Activated T-helper 2 cell treated with anti-CD3 and anti-CD28 coated beads, Interferon-gamma antibody, Interleukin-2, Interleukin-4, amounts not matched to agents 10 μg/mL and 5 μg/mL and 100 μg/mL, durations not matched to agents 14 hours and 24 hours and 36 hours (primary cell): Measurements from ENCODE around the gene CNTNAP2. TPM values are rescaled to one million over a fixed set of nuclear protein-coding genes. Genes with fewer than 3 reads are reported as not detected.
A peak's percentile ranks its signal among the peaks of the same experiment; 100 is the strongest.
"Not testable (repeated sequence)": the region's sequence is repeated elsewhere in the genome, so short reads cannot be mapped to it uniquely, and the experiment has no call there.

Experiments
- DNase-seq: peaks from one replicate; pipeline ENCODE4 v3.0.0; 2021; ENCODE audit warnings: low spot score
- H3K27ac Mint-ChIP-seq: one replicate; pipeline ENCODE4 v1.8.0; 2021; ENCODE audit warnings: mixed read lengths
- H3K27me3 Mint-ChIP-seq: one replicate; pipeline ENCODE4 v1.8.0; 2021; ENCODE audit warnings: low read depth, mixed read lengths
- H3K36me3 Mint-ChIP-seq: one replicate; pipeline ENCODE4 v1.8.0; 2021; ENCODE audit warnings: low read depth, mixed read lengths
- H3K4me1 Mint-ChIP-seq: one replicate; pipeline ENCODE4 v1.8.0; 2021; ENCODE audit warnings: low read depth, mixed read lengths
- H3K4me3 Mint-ChIP-seq: one replicate; pipeline ENCODE4 v1.8.0; 2021; ENCODE audit warnings: low read depth, mild to moderate bottlenecking, moderate library complexity, mixed read lengths
- H3K9me3 Mint-ChIP-seq: one replicate; pipeline ENCODE4 v1.8.0; 2021; ENCODE audit warnings: mixed read lengths
- intact Hi-C: fragments of 100-400 bp; cut with micrococcal nuclease; formaldehyde crosslinking; loops from one replicate; pipeline ENCODE4 v1.15.1; 2023
- total RNA-seq: library from RNA; stranded (reverse); gene quantifications from 2 replicates; pipeline ENCODE4 v1.2.3, GENCODE V29; 2022

Gene CNTNAP2
- total RNA-seq, 1 donor from 2014 or later: not detected

GRCh38 chr7:148433521-148434180, 2317.1 kb downstream of the CNTNAP2 start:
- Mint-ChIP-seq H3K9me3 (peaks cover 5% of the 10 kb centered on the region), H3K4me1 (no peaks in the 10 kb centered on the region), H3K27ac (no peak overlapping the region), H3K36me3 (no peaks in the 10 kb centered on the region), H3K27me3 (peaks cover 4% of the 10 kb centered on the region), H3K4me3 (no peak overlapping the region)
- DNase-seq: no peak
- intact Hi-C loops: no loop called here

DNA sequence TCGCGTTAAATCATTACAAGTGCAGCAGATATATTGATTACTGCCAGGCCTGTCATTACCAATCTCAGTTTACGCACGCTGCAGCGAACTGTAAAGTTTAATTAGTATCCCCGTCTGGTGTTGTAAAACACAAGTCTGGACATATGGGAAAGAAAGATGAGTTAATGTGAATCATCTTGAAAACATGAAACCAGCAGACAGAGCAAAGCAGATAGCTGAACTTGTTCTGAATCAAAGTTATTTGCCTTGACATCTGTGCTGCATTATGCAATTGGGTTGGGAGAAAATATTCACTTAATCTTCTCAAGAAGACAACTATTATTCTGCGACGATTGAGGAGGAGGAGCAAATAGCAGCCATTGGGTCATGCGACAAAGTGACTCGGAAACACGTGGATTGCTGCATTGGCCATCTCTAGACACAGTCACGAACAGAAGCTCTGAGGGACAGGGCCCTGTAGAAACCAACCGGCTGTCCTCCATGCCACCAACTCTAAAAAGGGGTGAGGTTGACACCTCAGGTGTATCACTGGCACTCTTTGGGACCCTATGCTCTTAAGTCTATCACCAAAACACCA, 2317.7 kb downstream of the CNTNAP2 start:
- Mint-ChIP-seq H3K4me3 (no peak overlapping the region), H3K4me1 (no peaks in the 10 kb centered on the region), H3K27me3 (peaks cover 4% of the 10 kb centered on the region), H3K9me3 (peaks cover 5% of the 10 kb centered on the region), H3K36me3 (no peaks in the 10 kb centered on the region), H3K27ac (no peak overlapping the region)
- intact Hi-C loops: no loop called here
- DNase-seq: no peak

- Mint-ChIP-seq H3K9me3 (peaks cover 5% of the 10 kb centered on the region), H3K36me3 (no peaks in the 10 kb centered on the region), H3K4me3 (no peak overlapping the region), H3K27me3 (peaks cover 4% of the 10 kb centered on the region), H3K4me1 (no peaks in the 10 kb centered on the region), H3K27ac (no peak overlapping the region)
- no peak for DNase-seq
- intact Hi-C loops: no loop called here
Measured at GRCh38 chr7:148434887-148435286, 2318.3 kb downstream of the CNTNAP2 start.

GRCh38 chr7:148435715-148436114, 2319.1 kb downstream of the CNTNAP2 start:
- DNase-seq: no peak
- H3K9me3 Mint-ChIP-seq: no peaks in the 10 kb centered on the region
- no peak overlapping the region for H3K4me3 Mint-ChIP-seq
- no peaks in the 10 kb centered on the region for H3K36me3 Mint-ChIP-seq
- H3K27ac Mint-ChIP-seq: no peak overlapping the region
- H3K4me1 Mint-ChIP-seq: no peaks in the 10 kb centered on the region
- intact Hi-C loops: no loop called here
- peaks cover 8% of the 10 kb centered on the region for H3K27me3 Mint-ChIP-seq

DNA sequence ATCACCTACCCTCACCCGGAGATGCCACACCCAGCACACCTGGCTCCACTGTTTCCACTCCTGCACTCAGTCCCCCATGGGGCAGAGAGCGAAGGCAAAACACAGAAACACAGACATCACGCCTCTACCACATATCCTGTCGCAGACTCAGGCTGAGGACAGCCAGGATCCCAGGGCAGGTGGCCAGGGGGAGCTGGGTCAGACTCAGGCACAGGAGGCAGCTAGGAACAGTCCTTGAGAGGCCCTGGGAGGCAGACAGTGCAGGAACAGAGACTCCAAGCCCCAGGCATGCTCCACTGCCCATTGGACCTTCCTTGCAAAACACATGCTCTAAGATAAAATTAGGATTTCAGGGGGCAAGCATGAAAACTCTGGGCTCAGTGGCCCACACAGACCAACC, 2319.5 kb downstream of the CNTNAP2 start:
- no peak for DNase-seq
- H3K27ac Mint-ChIP-seq: no peak overlapping the region
- intact Hi-C loops: no loop called here
- no peaks in the 10 kb centered on the region for H3K9me3 Mint-ChIP-seq
- H3K27me3 Mint-ChIP-seq: peaks cover 9% of the 10 kb centered on the region
- H3K4me1 Mint-ChIP-seq: no peaks in the 10 kb centered on the region
- no peaks in the 10 kb centered on the region for H3K36me3 Mint-ChIP-seq
- H3K4me3 Mint-ChIP-seq: no peak overlapping the region

- intact Hi-C loops: no loop called here
- Mint-ChIP-seq H3K4me3 (no peak overlapping the region), H3K36me3 (no peaks in the 10 kb centered on the region), H3K27ac (no peak overlapping the region), H3K27me3 (peaks cover 9% of the 10 kb centered on the region), H3K4me1 (no peaks in the 10 kb centered on the region), H3K9me3 (no peaks in the 10 kb centered on the region)
- DNase-seq: no peak
Measured at GRCh38 chr7:148436571-148436970, 2320.0 kb downstream of the CNTNAP2 start.

GRCh38 chr7:148437043-148437442, 2320.4 kb downstream of the CNTNAP2 start:
- H3K36me3 Mint-ChIP-seq: no peaks in the 10 kb centered on the region
- no peaks in the 10 kb centered on the region for H3K9me3 Mint-ChIP-seq
- no peak overlapping the region for H3K4me3 Mint-ChIP-seq
- intact Hi-C loops: no loop called here
- H3K4me1 Mint-ChIP-seq: no peaks in the 10 kb centered on the region
- H3K27me3 Mint-ChIP-seq: peaks cover 9% of the 10 kb centered on the region
- DNase-seq: no peak
- H3K27ac Mint-ChIP-seq: no peak overlapping the region

DNA sequence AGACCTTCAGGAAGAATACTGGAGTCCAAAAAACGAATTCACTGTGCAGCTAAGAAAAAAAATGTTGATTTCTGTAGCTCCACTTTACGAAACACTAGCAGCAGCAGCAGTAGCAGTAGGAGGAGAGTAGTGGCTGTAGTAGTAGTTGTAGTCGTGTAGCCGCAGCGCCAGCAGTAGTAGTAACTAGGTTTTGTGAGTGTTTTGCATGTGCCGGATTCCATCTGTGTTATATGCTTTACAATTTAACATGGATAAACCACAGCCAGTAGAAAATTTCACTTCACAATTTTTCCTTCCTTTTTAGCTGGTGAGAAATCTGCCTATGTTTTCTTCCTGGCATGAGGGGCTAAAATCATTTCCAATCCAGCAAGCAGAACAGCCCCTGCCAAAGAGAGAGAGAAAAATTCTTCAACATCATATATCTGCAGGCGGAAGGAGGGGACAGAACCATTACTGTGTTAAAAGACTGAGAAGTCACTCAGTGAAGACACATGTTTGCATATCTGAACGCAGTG, 2325.6 kb downstream of the CNTNAP2 start:
- Mint-ChIP-seq H3K27me3 (peaks cover 5% of the 10 kb centered on the region), H3K9me3 (peaks cover 6% of the 10 kb centered on the region), H3K4me3 (no peak overlapping the region), H3K4me1 (peaks cover 8% of the 10 kb centered on the region), H3K27ac (no peak overlapping the region), H3K36me3 (no peaks in the 10 kb centered on the region)
- no peak for DNase-seq
- intact Hi-C loops: no loop called here

GRCh38 chr7:148442933-148443332, 2326.3 kb downstream of the CNTNAP2 start:
- H3K4me3 Mint-ChIP-seq: no peak overlapping the region
- H3K27me3 Mint-ChIP-seq: peaks cover 5% of the 10 kb centered on the region
- DNase-seq: no peak
- peaks cover 6% of the 10 kb centered on the region for H3K9me3 Mint-ChIP-seq
- H3K36me3 Mint-ChIP-seq: no peaks in the 10 kb centered on the region
- H3K27ac Mint-ChIP-seq: no peak overlapping the region
- H3K4me1 Mint-ChIP-seq: peaks cover 14% of the 10 kb centered on the region
- intact Hi-C loops: no loop called here

DNA sequence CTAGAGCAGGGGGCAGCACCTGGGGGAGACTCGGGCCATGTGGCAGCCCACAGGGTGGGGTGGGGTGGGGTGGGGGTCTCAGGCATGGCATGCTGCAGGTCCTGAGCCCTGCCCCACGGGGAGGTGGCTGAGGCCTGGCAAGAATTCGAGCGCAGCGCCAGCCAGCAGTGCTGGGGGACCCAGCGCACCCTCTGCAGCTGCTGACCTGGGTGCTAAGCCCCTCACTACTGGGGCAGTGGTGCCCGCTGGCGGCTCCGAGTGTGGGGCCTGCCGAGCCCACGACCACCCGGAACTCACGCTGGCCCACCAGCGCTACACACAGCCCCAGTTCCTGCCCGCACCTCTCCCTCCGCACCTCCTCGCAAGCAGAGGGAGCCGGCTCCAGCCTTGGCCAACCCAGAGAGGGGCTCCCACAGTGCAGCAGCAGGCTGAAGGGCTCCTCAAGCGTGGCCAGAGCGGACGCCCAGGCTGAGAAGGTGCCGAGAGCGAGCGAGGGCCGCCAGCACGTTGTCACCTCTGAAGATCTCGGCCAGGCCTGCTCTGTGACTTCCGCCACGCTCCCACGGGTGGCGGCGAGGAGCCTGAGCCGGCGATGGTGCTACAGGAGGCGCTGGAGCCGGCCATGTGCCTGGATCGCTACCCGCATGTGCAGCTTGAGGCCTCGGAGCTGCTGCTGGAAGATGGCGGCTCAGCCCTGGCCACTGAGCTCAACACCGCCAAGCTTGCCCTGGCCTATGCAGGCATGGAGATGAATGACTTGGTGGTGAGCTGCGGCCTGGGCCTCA, 2328.9 kb downstream of the CNTNAP2 start:
- intact Hi-C loops: no loop called here
- Mint-ChIP-seq H3K4me1 (peaks cover 14% of the 10 kb centered on the region), H3K27me3 (peaks cover 3% of the 10 kb centered on the region), H3K27ac (no peak overlapping the region), H3K36me3 (no peaks in the 10 kb centered on the region), H3K4me3 (no peak overlapping the region), H3K9me3 (peaks cover 6% of the 10 kb centered on the region)
- DNase-seq: no peak

DNA sequence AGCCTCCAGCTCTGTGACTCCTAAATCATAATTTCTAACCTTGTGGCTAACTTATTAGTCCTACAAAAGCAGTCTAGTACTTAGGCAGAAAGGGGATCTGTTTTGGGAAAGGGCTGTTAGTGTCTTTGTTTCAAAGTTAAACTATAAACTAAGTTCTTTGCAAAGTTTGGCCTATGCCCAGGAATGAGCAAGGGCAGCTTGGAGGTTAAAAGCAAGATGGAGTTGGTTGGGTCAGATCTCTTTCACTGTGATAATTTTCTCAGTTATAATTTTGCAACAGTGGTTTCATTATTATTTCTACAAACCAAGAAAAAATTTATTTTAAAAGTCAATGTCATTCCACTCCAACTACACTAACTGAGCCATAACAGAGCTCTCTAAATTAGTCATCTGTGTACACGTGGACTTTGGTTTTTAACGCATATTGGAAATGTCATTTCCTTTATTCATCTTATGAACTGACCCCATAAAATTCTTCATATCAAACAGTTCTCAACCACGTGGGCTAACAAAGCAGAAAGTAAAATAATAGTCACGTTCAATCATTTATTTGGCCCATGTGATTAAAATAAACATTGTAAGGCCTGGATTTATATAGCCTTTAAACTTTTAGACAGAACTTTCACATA, 2330.7 kb downstream of the CNTNAP2 start:
- no peak overlapping the region for H3K4me3 Mint-ChIP-seq
- H3K9me3 Mint-ChIP-seq: peaks cover 6% of the 10 kb centered on the region
- H3K4me1 Mint-ChIP-seq: peaks cover 20% of the 10 kb centered on the region
- H3K36me3 Mint-ChIP-seq: no peaks in the 10 kb centered on the region
- H3K27ac Mint-ChIP-seq: peak overlapping the region; percentile 22
- intact Hi-C loops: no loop called here
- no peak for DNase-seq
- no peaks in the 10 kb centered on the region for H3K27me3 Mint-ChIP-seq

DNA sequence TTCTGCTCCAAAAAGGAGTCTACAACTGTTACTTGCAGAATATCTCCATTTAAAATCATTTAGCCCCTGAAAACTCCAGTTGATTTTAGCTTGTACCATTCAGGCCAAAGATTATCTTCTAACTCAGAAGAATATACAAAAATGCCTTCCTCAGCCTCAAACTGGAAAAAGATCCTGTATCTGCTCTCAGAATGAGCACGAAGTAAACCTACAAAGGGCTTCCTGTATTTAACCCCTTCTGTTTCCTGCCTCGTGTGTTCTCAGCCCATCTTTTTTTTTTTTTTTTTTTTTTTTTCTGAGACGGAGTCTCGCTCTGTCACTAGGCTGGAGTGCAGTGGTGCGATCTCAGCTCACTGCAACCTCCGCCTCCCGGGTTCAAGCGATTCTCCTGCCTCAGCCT, 2334.9 kb downstream of the CNTNAP2 start:
- H3K4me3 Mint-ChIP-seq, DNase-seq, H3K27ac Mint-ChIP-seq, H3K27me3 Mint-ChIP-seq, H3K9me3 Mint-ChIP-seq, H3K36me3 Mint-ChIP-seq, intact Hi-C loops: not testable (repeated sequence)
- peaks cover 20% of the 10 kb centered on the region for H3K4me1 Mint-ChIP-seq

DNA sequence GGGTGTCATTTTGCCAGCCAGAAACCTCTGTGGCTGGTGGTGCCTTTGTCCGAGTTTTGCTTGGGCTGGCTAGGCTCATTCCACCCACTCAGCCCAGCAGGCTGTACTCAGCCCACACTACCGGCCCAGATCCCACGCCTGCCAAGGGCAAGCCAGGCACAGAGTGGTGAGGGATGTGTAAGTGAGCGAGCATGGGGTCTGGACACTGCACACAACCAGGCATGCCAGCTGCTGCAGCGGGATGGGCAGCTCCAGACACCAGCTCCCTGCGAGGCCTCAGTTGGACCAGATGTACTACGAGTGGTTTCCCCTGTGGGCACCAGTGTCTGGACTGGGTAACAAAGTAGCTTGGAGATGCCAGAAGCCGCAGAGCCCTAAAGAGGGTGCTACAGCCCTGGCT, 2339.8 kb downstream of the CNTNAP2 start:
- intact Hi-C loops: no loop called here
- Mint-ChIP-seq H3K27me3 (peaks cover 5% of the 10 kb centered on the region), H3K36me3 (no peaks in the 10 kb centered on the region), H3K4me3 (no peak overlapping the region), H3K27ac (no peak overlapping the region), H3K9me3 (no peaks in the 10 kb centered on the region), H3K4me1 (peaks cover 3% of the 10 kb centered on the region)
- no peak for DNase-seq
